GM21526 (cell line): ENCODE results near the gene LCLAT1.
"Not testable (repeated sequence)": the region's sequence is repeated elsewhere in the genome, so short reads cannot be mapped to it uniquely, and the experiment has no call there.

ENCODE experiments used
- ATAC-seq: cut with Tn5 transposase; IDR thresholded peaks from one replicate; pipeline ENCODE4 v1.9.1; 2021; ENCODE audit warnings: moderate library complexity; ENCODE audit not compliant: unreplicated experiment, low FRiP score

LCLAT1 gene

GRCh38 chr2:30453498-30453897 lies 6.5 kb downstream of the LCLAT1 start:
- no peak for ATAC-seq

- ATAC-seq = no peak
Measured at GRCh38 chr2:30454571-30454970, 7.5 kb downstream of the LCLAT1 start.

- no peak for ATAC-seq
Measured at GRCh38 chr2:30455114-30455738, 8.2 kb downstream of the LCLAT1 start.

- ATAC-seq = no peak
Measured at GRCh38 chr2:30456106-30456505, 9.1 kb downstream of the LCLAT1 start.

- ATAC-seq = no peak
Measured at GRCh38 chr2:30456579-30456978, 9.5 kb downstream of the LCLAT1 start.

- ATAC-seq = no peak
Measured at GRCh38 chr2:30457296-30457695, 10.2 kb downstream of the LCLAT1 start.

- ATAC-seq = no peak
Measured at GRCh38 chr2:30459140-30459539, 12.1 kb downstream of the LCLAT1 start.

GRCh38 chr2:30462131-30462857 lies 15.2 kb downstream of the LCLAT1 start:
- no peak for ATAC-seq

GRCh38 chr2:30463535-30463934 lies 16.5 kb downstream of the LCLAT1 start:
- ATAC-seq = no peak

- ATAC-seq = no peak
Measured at GRCh38 chr2:30464544-30465170, 17.6 kb downstream of the LCLAT1 start.

- no peak for ATAC-seq
Measured at GRCh38 chr2:30465171-30465545, 18.1 kb downstream of the LCLAT1 start.

GRCh38 chr2:30466216-30466615 lies 19.2 kb downstream of the LCLAT1 start:
- no peak for ATAC-seq

GRCh38 chr2:30467062-30467826 lies 20.2 kb downstream of the LCLAT1 start:
- not testable (repeated sequence) for ATAC-seq

GRCh38 chr2:30470426-30470825 lies 23.4 kb downstream of the LCLAT1 start:
- no peak for ATAC-seq

GRCh38 chr2:30472326-30472725 lies 25.3 kb downstream of the LCLAT1 start:
- no peak for ATAC-seq

- ATAC-seq = no peak
Measured at GRCh38 chr2:30475542-30475941, 28.5 kb downstream of the LCLAT1 start.

- ATAC-seq = no peak
Measured at GRCh38 chr2:30476636-30477035, 29.6 kb downstream of the LCLAT1 start.

GRCh38 chr2:30480703-30481322 lies 33.8 kb downstream of the LCLAT1 start:
- no peak for ATAC-seq

GRCh38 chr2:30481323-30481800 lies 34.3 kb downstream of the LCLAT1 start:
- ATAC-seq = no peak

GRCh38 chr2:30482011-30482410 lies 35.0 kb downstream of the LCLAT1 start:
- no peak for ATAC-seq

GRCh38 chr2:30484145-30484544 lies 37.1 kb downstream of the LCLAT1 start:
- no peak for ATAC-seq
